IMR-90 (cell line): ENCODE data around the gene CD79A. TPM values are rescaled to one million over a fixed set of nuclear protein-coding genes. Genes with fewer than 3 reads are reported as not detected.

Source experiments
- ATAC-seq: fragments of 200-7000 bp; cut with Tn5 transposase; 2 replicates; pipeline ENCODE4 v1.9.1; 2020; ENCODE audit warnings: low read depth, mild to moderate bottlenecking, moderate library complexity
- BruUV-seq: library from RNA; stranded (reverse); fragments of 400-500 nt; replicated peaks from 2 replicates; lab custom pipeline; 2021; lab: Mats Ljungman, UMichigan
- CTCF ChIA-PET: fragments of 300-600 bp; formaldehyde crosslinking; extraction: SDS; loops from one replicate; lab custom pipeline; 2021; ENCODE audit warnings: antibody characterized with exemption; lab: Yijun Ruan, JAX
- POLR2A ChIA-PET: fragments of 300-600 bp; sonication (Branson Sonifier 250); formaldehyde crosslinking; loops from one replicate; lab custom pipeline; 2022; ENCODE audit warnings: antibody characterized with exemption; ENCODE audit not compliant: unreplicated experiment; lab: Charles Lee
- DNase-seq: peaks from one replicate; pipeline ENCODE4 v3.0.0; 2013
- H2AFZ ChIP-seq: replicated peaks from 2 replicates; pipeline ENCODE3; 2013; ENCODE audit warnings: low read length, mild to moderate bottlenecking; ENCODE audit not compliant: poor library complexity
- H2AK5ac ChIP-seq: 2 replicates; pipeline ENCODE4 v1.6.1; 2013; ENCODE audit warnings: low read depth, low read length, inconsistent platforms
- H2AK9ac ChIP-seq: replicated peaks from 2 replicates; pipeline ENCODE3; 2013; ENCODE audit warnings: mild to moderate bottlenecking, low read depth, low read length, moderate library complexity; ENCODE audit not compliant: poor library complexity
- H2BK120ac ChIP-seq: 2 replicates; pipeline ENCODE4 v1.6.1; 2013; ENCODE audit warnings: low read depth, low read length, inconsistent platforms
- H2BK15ac ChIP-seq: 3 replicates; pipeline ENCODE4 v1.6.1; 2013; ENCODE audit warnings: low read depth, low read length, inconsistent platforms
- H2BK20ac ChIP-seq: 2 replicates; pipeline ENCODE4 v1.6.1; 2013; ENCODE audit warnings: low read depth, mild to moderate bottlenecking, inconsistent platforms, low read length, moderate library complexity
- H2BK5ac ChIP-seq: 2 replicates; pipeline ENCODE4 v1.6.1; 2013; ENCODE audit warnings: mild to moderate bottlenecking, low read depth, low read length, inconsistent platforms; ENCODE audit not compliant: poor library complexity, severe bottlenecking
- H3K14ac ChIP-seq: replicated peaks from 2 replicates; pipeline ENCODE4 v1.6.1; 2013; ENCODE audit warnings: low read depth, low read length, inconsistent platforms
- H3K18ac ChIP-seq: 2 replicates; pipeline ENCODE4 v1.6.1; 2013; ENCODE audit warnings: low read depth, low read length, control low read depth
- H3K23ac ChIP-seq: 2 replicates; pipeline ENCODE4 v1.6.1; 2013; ENCODE audit warnings: low read depth, low read length, inconsistent platforms
- H3K27ac ChIP-seq: 2 replicates; pipeline ENCODE4 v1.5.1; 2013; ENCODE audit warnings: mild to moderate bottlenecking, control low read depth, low read length; ENCODE audit not compliant: insufficient read depth
- H3K27me3 ChIP-seq: 2 replicates; pipeline ENCODE4 v1.6.1; 2013; ENCODE audit warnings: low read length; ENCODE audit not compliant: control insufficient read depth, insufficient read depth
- H3K36me3 ChIP-seq: 2 replicates; pipeline ENCODE4 v1.6.1; 2013; ENCODE audit warnings: low read length, mixed read lengths; ENCODE audit not compliant: control insufficient read depth, insufficient read depth
- H3K4ac ChIP-seq: 2 replicates; pipeline ENCODE4 v1.6.1; 2013; ENCODE audit warnings: low read depth, low read length, inconsistent platforms
- H3K4me1 ChIP-seq: 2 replicates; pipeline ENCODE4 v1.6.1; 2013; ENCODE audit warnings: low read length, mixed read lengths; ENCODE audit not compliant: control insufficient read depth, insufficient read depth
- H3K4me2 ChIP-seq: 2 replicates; pipeline ENCODE4 v1.6.1; 2013; ENCODE audit warnings: low read depth, mild to moderate bottlenecking, control low read depth, low read length, moderate library complexity
- H3K4me3 ChIP-seq: 2 replicates; pipeline ENCODE4 v1.5.1; 2013; ENCODE audit warnings: low read depth, mild to moderate bottlenecking, control low read depth, low read length, moderate library complexity; ENCODE audit not compliant: insufficient read depth
- H3K56ac ChIP-seq: 2 replicates; pipeline ENCODE4 v1.6.1; 2013; ENCODE audit warnings: low read length, inconsistent platforms; ENCODE audit not compliant: insufficient read depth; ENCODE audit errors: extremely low read depth
- H3K79me1 ChIP-seq, 2 experiments: 2 replicates each; pipeline ENCODE4 v1.6.1; 2013; ENCODE audit warnings: low read length in 2 of 2, inconsistent platforms in 1 of 2, low read depth in 1 of 2
- H3K9ac ChIP-seq: 2 replicates; pipeline ENCODE4 v1.6.1; 2013; ENCODE audit warnings: low read depth, low read length, control low read depth
- H3K9me1 ChIP-seq: 2 replicates; pipeline ENCODE4 v1.6.1; 2013; ENCODE audit warnings: low read length, inconsistent platforms; ENCODE audit not compliant: insufficient read depth
- H3K9me3 ChIP-seq: 2 replicates; pipeline ENCODE4 v1.6.1; 2013; ENCODE audit warnings: low read length; ENCODE audit not compliant: control insufficient read depth, insufficient read depth
- H4K20me1 ChIP-seq: 2 replicates; pipeline ENCODE4 v1.6.1; 2013; ENCODE audit warnings: low read length, inconsistent platforms; ENCODE audit not compliant: insufficient read depth
- H4K5ac ChIP-seq: 2 replicates; pipeline ENCODE4 v1.6.1; 2013; ENCODE audit warnings: mild to moderate bottlenecking, low read depth, low read length, control low read depth
- H4K8ac ChIP-seq, 2 experiments: 2 replicates each; pipeline ENCODE4 v1.6.1; 2013; ENCODE audit warnings: low read depth in 2 of 2, low read length in 2 of 2, control low read depth in 1 of 2, inconsistent platforms in 1 of 2
- H4K91ac ChIP-seq: 2 replicates; pipeline ENCODE4 v1.6.1; 2013; ENCODE audit warnings: low read depth, low read length, inconsistent platforms; ENCODE audit not compliant: insufficient read depth
- RCOR1 ChIP-seq: IDR thresholded peaks from 2 replicates; pipeline ENCODE4 v1.6.1; 2012; ENCODE audit warnings: mild to moderate bottlenecking, low read length, improper control_type of control experiment; ENCODE audit not compliant: insufficient replicate concordance
- WGBS, 2 experiments: methylation state at CpG; one replicate each; pipeline versions ENCODE4 v1.1.5 to v1.1.7; 2013; ENCODE audit warnings: missing lambda C conversion rate in 2 of 2; ENCODE audit not compliant: insufficient read length in 1 of 2; ENCODE audit errors: extremely low coverage in 2 of 2; 5-methylcytosine and 5-hydroxymethylcytosine counted together
- dilution Hi-C: fragments of 300-500 bp; cut with HindIII; formaldehyde crosslinking; loops from one replicate; pipeline ENCODE4 v1.14.3; 2018; ENCODE audit warnings: low sequenced_read_pairs; ENCODE audit not compliant: unreplicated experiment
- in situ Hi-C: fragments of 300-500 bp; cut with MboI; formaldehyde crosslinking; loops from 3 replicates; pipeline ENCODE4 v1.14.3; 2019; ENCODE audit warnings: low sequenced_read_pairs, inconsistent platforms, mixed read lengths
- intact Hi-C: fragments of 100-400 bp; cut with micrococcal nuclease; formaldehyde crosslinking; loops from 2 replicates; pipeline ENCODE4 v1.10.0; 2022
- polyA plus RNA-seq, 3 experiments: library from polyadenylated mRNA; depleted of rRNA; stranded (reverse); fragments of >200 nt; gene quantifications; 2 replicates each; pipeline ENCODE4 v1.2.3, GENCODE V29; 2012; ENCODE audit warnings: low replicate concordance in 1 of 3
- total RNA-seq: library from RNA; depleted of rRNA; stranded (reverse); fragments of >200 nt; gene quantifications from 2 replicates; pipeline ENCODE4 v1.2.3, GENCODE V29; 2012
- TF ChIP-seq, protein P1 (sequence below): conservative IDR thresholded peaks from 2 replicates; pipeline ENCODE4 v1.5.1; 2012; ENCODE audit warnings: mild to moderate bottlenecking, low read depth, low read length, improper control_type of control experiment

Gene CD79A
- total and polyA plus RNA-seq, 2 of the 4 experiments (the other 2 are of a cell fraction): 0.19 TPM; not detected in 1

DNA sequence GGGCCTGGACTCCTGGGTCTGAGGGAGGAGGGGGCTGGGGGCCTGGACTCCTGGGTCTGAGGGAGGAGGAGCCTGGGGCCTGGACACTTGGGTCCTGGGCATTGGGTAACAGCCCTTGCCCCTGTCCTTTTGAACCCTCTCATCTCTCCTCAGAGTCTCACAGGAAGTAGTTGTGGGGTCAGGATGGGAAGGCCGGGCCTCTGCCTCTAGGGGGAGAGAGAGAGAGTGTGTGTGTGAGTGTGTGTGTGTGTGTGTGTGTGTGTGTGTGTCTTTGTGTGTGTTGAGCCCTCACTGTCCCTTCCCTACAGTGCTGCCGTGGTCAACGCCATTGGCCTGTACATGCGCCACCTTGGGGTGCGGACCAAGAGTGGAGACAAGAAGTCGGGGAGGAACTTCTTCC lies 16.8 kb downstream of the CD79A start:
- CTCF ChIA-PET: no interaction called here

More for the DNA sequence above, 16.8 kb downstream of the CD79A start:
- Histone ChIP-seq H3K56ac (no peak overlapping the region), H3K9me3 (no peaks in the 10 kb centered on the region), H4K8ac (no peak overlapping the region), H4K91ac (no peak overlapping the region), H2AK9ac (no peak overlapping the region), H3K4me3 (no peak overlapping the region), H2BK5ac (no peak overlapping the region), H4K5ac (no peak overlapping the region), H3K14ac (no peak overlapping the region), H2AK5ac (no peak overlapping the region), H3K4ac (no peak overlapping the region), H2BK120ac (no peak overlapping the region), H3K27ac (no peak overlapping the region), H3K9me1 (no peaks in the 10 kb centered on the region), H2BK15ac (no peak overlapping the region), H3K36me3 (peaks cover 61% of the 10 kb centered on the region), H4K20me1 (peaks cover 12% of the 10 kb centered on the region), H3K18ac (no peak overlapping the region), H2AFZ (no peak overlapping the region), H3K4me2 (no peak overlapping the region), H3K79me1 (peaks cover 9 to 19% of the 10 kb centered on the region in 2 experiments), H2BK20ac (no peak overlapping the region), H3K23ac (no peak overlapping the region), H3K4me1 (no peaks in the 10 kb centered on the region), H3K27me3 (no peaks in the 10 kb centered on the region), H3K9ac (no peak overlapping the region)
- ATAC-seq (peak; percentile 44), DNase-seq (peak; percentile 38)
- no TSS peak for BruUV-seq
- TF ChIP-seq, protein P1, sequence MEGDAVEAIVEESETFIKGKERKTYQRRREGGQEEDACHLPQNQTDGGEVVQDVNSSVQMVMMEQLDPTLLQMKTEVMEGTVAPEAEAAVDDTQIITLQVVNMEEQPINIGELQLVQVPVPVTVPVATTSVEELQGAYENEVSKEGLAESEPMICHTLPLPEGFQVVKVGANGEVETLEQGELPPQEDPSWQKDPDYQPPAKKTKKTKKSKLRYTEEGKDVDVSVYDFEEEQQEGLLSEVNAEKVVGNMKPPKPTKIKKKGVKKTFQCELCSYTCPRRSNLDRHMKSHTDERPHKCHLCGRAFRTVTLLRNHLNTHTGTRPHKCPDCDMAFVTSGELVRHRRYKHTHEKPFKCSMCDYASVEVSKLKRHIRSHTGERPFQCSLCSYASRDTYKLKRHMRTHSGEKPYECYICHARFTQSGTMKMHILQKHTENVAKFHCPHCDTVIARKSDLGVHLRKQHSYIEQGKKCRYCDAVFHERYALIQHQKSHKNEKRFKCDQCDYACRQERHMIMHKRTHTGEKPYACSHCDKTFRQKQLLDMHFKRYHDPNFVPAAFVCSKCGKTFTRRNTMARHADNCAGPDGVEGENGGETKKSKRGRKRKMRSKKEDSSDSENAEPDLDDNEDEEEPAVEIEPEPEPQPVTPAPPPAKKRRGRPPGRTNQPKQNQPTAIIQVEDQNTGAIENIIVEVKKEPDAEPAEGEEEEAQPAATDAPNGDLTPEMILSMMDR: peak; percentile 18; the same call in 1 of the 2 replicates
- no peak for TF ChIP-seq RCOR1
- POLR2A ChIA-PET: no interaction called here
- in situ Hi-C loops (no loop called here), dilution Hi-C loops (no loop called here), intact Hi-C loops (no loop called here)
- WGBS, 2 experiments: no CpG with 5 or more reads among the region's 6 CpGs
